B cell (primary cell): Measurements from ENCODE around the gene BTD. TPM values are rescaled to one million over a fixed set of nuclear protein-coding genes. Genes with fewer than 3 reads are reported as not detected.

Experiments
- ATAC-seq: fragments of 200-7000 bp; cut with Tn5 transposase; one replicate; pipeline ENCODE4 v1.10.0; 2021; ENCODE audit warnings: low read depth, mild to moderate bottlenecking, moderate number of reproducible peaks, moderate library complexity
- CTCF ChIA-PET: fragments of 350-600 bp; sonication (Branson Sonifier 250); formaldehyde crosslinking; loops from one replicate; lab custom pipeline; 2021; ENCODE audit warnings: antibody characterized with exemption, inconsistent platforms; lab: Charles Lee
- POLR2A ChIA-PET: fragments of 350-600 bp; sonication (Branson Sonifier 250); formaldehyde crosslinking; loops from one replicate; lab custom pipeline; 2021; ENCODE audit warnings: antibody characterized with exemption; lab: Charles Lee
- DNase-seq: peaks from one replicate; pipeline ENCODE4 v3.0.0; 2013
- H2AFZ ChIP-seq: 2 replicates; pipeline ENCODE4 v1.6.1; 2012; ENCODE audit warnings: mild to moderate bottlenecking, low read depth, low read length; ENCODE audit not compliant: insufficient read depth, poor library complexity, severe bottlenecking
- H3K27ac ChIP-seq, 2 donors: 1 replicate in 1 of 2; 2 replicates in 1 of 2; pipeline ENCODE4 v1.5.1; 2012 to 2013; ENCODE audit warnings: low read length in 2 of 2, mild to moderate bottlenecking in 2 of 2, moderate library complexity in 1 of 2
- H3K27me3 ChIP-seq, 4 experiments: fragments of 200-600 bp in 1 of 4; sonication (generic) in 1 of 4; replicated peaks in 1 of 4; 1 replicate in 2 of 4; 2 replicates in 2 of 4; pipeline versions ENCODE4 v1.6.1 to v1.7.0; 2013 to 2016; ENCODE audit warnings: low read length in 3 of 4, mild to moderate bottlenecking in 2 of 4, mixed read lengths in 1 of 4, moderate library complexity in 1 of 4; ENCODE audit not compliant: insufficient read depth in 4 of 4, control insufficient read depth in 3 of 4; ENCODE audit errors: control extremely low read depth in 1 of 4
- H3K36me3 ChIP-seq, 2 experiments: replicated peaks in 1 of 2; 1 replicate in 1 of 2; 2 replicates in 1 of 2; pipeline versions ENCODE4 v1.6.1 to v1.7.1; 2013; ENCODE audit warnings: low read length in 1 of 2; ENCODE audit not compliant: insufficient read depth in 2 of 2, control insufficient read depth in 1 of 2; ENCODE audit errors: control extremely low read depth in 1 of 2, extremely low read depth in 1 of 2
- H3K4me1 ChIP-seq, 2 donors: fragments of 200-600 bp in 1 of 2; sonication (generic) in 1 of 2; 1 replicate in 1 of 2; 2 replicates in 1 of 2; pipeline versions ENCODE4 v1.5.1 to v1.6.1; 2013 to 2017; ENCODE audit warnings: low read length in 2 of 2; ENCODE audit not compliant: control insufficient read depth in 2 of 2, insufficient read depth in 2 of 2
- H3K4me2 ChIP-seq: replicated peaks from 2 replicates; pipeline ENCODE3; 2012; ENCODE audit warnings: mild to moderate bottlenecking, low read depth, low read length; ENCODE audit not compliant: poor library complexity, severe bottlenecking
- H3K4me3 ChIP-seq, 5 experiments: fragments of 200-600 bp in 1 of 5; sonication (generic) in 1 of 5; 1 replicate in 3 of 5; 2 replicates in 2 of 5; pipeline versions ENCODE4 v1.5.1 to v1.7.0; 2011 to 2016; ENCODE audit warnings: low read length in 4 of 5, mild to moderate bottlenecking in 4 of 5, low read depth in 2 of 5, control low read depth in 1 of 5, moderate library complexity in 1 of 5; ENCODE audit not compliant: insufficient read depth in 1 of 5; ENCODE audit errors: control extremely low read depth in 1 of 5, extremely low read depth in 1 of 5
- H3K79me2 ChIP-seq: fragments of 200-600 bp; sonication (generic); one replicate; pipeline ENCODE4 v1.6.0; 2016; ENCODE audit warnings: low read length; ENCODE audit not compliant: control insufficient read depth, insufficient read depth
- H3K9ac ChIP-seq: fragments of 200-600 bp; sonication (generic); 2 replicates; pipeline ENCODE4 v1.6.1; 2017; ENCODE audit warnings: mild to moderate bottlenecking, low read length, moderate library complexity
- H3K9me3 ChIP-seq, 3 donors: one replicate each; pipeline versions ENCODE4 v1.6.1 to v1.7.1; 2013; ENCODE audit warnings: low read length in 2 of 3; ENCODE audit not compliant: control insufficient read depth in 2 of 3, insufficient read depth in 1 of 3; ENCODE audit errors: control extremely low read depth in 1 of 3
- H4K20me1 ChIP-seq: 2 replicates; pipeline ENCODE4 v1.6.0; 2012; ENCODE audit warnings: mild to moderate bottlenecking, low read length; ENCODE audit not compliant: insufficient read depth, control insufficient read depth, poor library complexity, severe bottlenecking
- H3K27ac Mint-ChIP-seq: one replicate; pipeline ENCODE4 v1.8.0; 2021; ENCODE audit warnings: mixed read lengths
- H3K27me3 Mint-ChIP-seq: one replicate; pipeline ENCODE4 v1.8.0; 2021; ENCODE audit warnings: mixed read lengths
- H3K4me1 Mint-ChIP-seq: one replicate; pipeline ENCODE4 v1.8.0; 2021; ENCODE audit warnings: mixed read lengths
- H3K4me3 Mint-ChIP-seq: one replicate; pipeline ENCODE4 v1.8.0; 2021; ENCODE audit warnings: mixed read lengths
- H3K9me3 Mint-ChIP-seq: one replicate; pipeline ENCODE4 v1.8.0; 2022; ENCODE audit warnings: mixed read lengths; ENCODE audit not compliant: insufficient read depth
- EZH2 ChIP-seq: IDR thresholded peaks from 2 replicates; pipeline ENCODE4 v1.6.1; 2012; ENCODE audit warnings: borderline replicate concordance, low read depth, mild to moderate bottlenecking, moderate library complexity, low read length; ENCODE audit not compliant: insufficient read depth, poor library complexity, severe bottlenecking
- WGBS: methylation state at CpG from one replicate; pipeline ENCODE4 v1.1.5; 2013; ENCODE audit warnings: missing lambda C conversion rate; ENCODE audit not compliant: insufficient coverage; 5-methylcytosine and 5-hydroxymethylcytosine counted together
- intact Hi-C: fragments of 100-400 bp; cut with micrococcal nuclease; formaldehyde crosslinking; loops from one replicate; pipeline ENCODE4 v1.10.0; 2022
- polyA plus RNA-seq: library from polyadenylated mRNA; depleted of rRNA; stranded (reverse); fragments of >200 nt; gene quantifications from 2 replicates; pipeline ENCODE4 v1.2.3, GENCODE V29; 2012
- total RNA-seq, 2 donors: library from RNA; stranded (reverse); fragments of 120-200 nt in 1 of 2; gene quantifications; 1 replicate in 1 of 2; 2 replicates in 1 of 2; pipeline versions ENCODE4 v1.2.3 to v1.2.4, GENCODE V29; 2013 to 2022
- TF ChIP-seq, protein P1 (sequence below): fragments of 200-600 bp; IDR thresholded peaks from one replicate; pipeline ENCODE4 v1.8.0; 2022; ENCODE audit warnings: antibody characterized with exemption, mild to moderate bottlenecking

The BTD gene
- total and polyA plus RNA-seq, 2 donors (not counting 1 experiment from before 2014, with no cell fraction given): 8.2 to 25.3 TPM

DNA sequence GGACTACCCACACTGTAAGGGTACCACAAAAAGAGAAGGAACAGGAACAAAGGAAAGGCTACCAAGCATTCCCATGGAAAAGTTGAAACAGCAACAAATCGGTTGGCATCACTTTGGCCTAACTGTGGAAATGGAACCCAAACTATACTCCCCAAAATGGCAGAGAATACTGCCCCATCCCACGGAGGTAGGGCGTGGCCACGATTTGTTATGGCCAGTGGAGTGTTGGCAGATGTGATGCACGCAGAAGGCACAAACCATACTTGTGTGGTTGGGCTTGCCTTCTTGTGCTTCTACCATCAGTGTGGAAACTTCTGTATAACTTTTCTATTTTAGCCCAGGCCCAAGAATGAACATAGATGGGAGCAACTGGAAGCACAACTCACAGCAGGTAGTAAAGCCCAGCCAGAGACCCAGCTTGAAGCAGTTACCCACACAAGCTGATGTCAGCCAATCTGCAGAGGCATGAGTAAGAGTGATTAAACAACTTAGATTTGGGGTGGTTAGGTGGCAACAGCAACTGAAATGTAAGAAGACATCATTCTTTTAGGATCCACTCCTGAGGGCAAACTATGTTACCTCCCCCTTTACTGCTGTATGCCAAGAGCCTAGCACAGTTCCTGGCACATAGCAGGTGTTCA, 64.1 kb downstream of the BTD start:
- Histone ChIP-seq H3K9ac (no peak overlapping the region), H3K79me2 (no peaks in the 10 kb centered on the region), H4K20me1 (no peaks in the 10 kb centered on the region), H3K4me1 (peaks cover 3 to 11% of the 10 kb centered on the region in 2 donors), H2AFZ (no peak overlapping the region), H3K4me3 (no peak overlapping the region), H3K4me2 (no peak overlapping the region), H3K9me3 (no peaks in the 10 kb centered on the region), H3K36me3 (peaks cover 0 to 7% of the 10 kb centered on the region in 2 experiments), H3K27me3 (no peaks in the 10 kb centered on the region), H3K27ac (no peak overlapping the region)
- DNase-seq (no peak), ATAC-seq (no peak)
- Mint-ChIP-seq H3K27ac (no peak overlapping the region), H3K4me3 (no peak overlapping the region), H3K9me3 (no peaks in the 10 kb centered on the region), H3K4me1 (peaks cover 18% of the 10 kb centered on the region), H3K27me3 (peaks cover 4% of the 10 kb centered on the region)
- no peak for TF ChIP-seq EZH2
- TF ChIP-seq, protein P1, sequence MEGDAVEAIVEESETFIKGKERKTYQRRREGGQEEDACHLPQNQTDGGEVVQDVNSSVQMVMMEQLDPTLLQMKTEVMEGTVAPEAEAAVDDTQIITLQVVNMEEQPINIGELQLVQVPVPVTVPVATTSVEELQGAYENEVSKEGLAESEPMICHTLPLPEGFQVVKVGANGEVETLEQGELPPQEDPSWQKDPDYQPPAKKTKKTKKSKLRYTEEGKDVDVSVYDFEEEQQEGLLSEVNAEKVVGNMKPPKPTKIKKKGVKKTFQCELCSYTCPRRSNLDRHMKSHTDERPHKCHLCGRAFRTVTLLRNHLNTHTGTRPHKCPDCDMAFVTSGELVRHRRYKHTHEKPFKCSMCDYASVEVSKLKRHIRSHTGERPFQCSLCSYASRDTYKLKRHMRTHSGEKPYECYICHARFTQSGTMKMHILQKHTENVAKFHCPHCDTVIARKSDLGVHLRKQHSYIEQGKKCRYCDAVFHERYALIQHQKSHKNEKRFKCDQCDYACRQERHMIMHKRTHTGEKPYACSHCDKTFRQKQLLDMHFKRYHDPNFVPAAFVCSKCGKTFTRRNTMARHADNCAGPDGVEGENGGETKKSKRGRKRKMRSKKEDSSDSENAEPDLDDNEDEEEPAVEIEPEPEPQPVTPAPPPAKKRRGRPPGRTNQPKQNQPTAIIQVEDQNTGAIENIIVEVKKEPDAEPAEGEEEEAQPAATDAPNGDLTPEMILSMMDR: no peak
- intact Hi-C loops: no loop called here
- POLR2A ChIA-PET: no interaction called here
- CTCF ChIA-PET: no interaction called here
- WGBS: 82% methylated on average over 2 of the region's 5 CpGs

DNA sequence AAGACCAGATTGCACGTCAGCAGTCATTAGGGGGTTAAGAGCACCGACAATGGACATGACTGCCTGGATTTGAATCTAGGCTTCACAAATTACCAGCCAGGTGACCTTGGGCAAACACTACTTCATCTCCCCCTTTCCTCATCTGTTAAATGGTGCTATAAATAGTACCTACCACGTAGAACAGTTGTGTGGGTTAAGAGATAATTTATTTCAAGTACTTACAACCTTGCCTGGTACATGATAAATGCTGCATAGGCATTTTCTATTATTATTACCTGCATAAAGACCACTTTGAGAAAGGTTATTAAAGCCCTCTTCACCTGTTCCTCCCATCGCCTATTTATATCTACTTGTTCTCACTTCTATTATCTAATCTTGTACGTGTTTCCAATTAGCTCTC, 64.7 kb downstream of the BTD start:
- CTCF ChIA-PET: interaction anchor here (1.5 kb wide), 1 partner anchor 36 kb away, joined by 3 read pairs; no protein-coding TSS in a partner anchor
- DNase-seq (no peak), ATAC-seq (no peak)
- Mint-ChIP-seq H3K27me3 (peaks cover 4% of the 10 kb centered on the region), H3K4me3 (no peak overlapping the region), H3K4me1 (peaks cover 18% of the 10 kb centered on the region), H3K27ac (no peak overlapping the region), H3K9me3 (no peaks in the 10 kb centered on the region)
- WGBS: 100% methylated on average over 2 of the region's 5 CpGs
- no peak for TF ChIP-seq EZH2
- TF ChIP-seq, protein P1: no peak
- Histone ChIP-seq H4K20me1 (no peaks in the 10 kb centered on the region), H3K9me3 (no peaks in the 10 kb centered on the region), H3K4me3 (no peak overlapping the region), H3K4me2 (no peak overlapping the region), H3K36me3 (peaks cover 0 to 7% of the 10 kb centered on the region in 2 experiments), H3K79me2 (no peaks in the 10 kb centered on the region), H3K27me3 (no peaks in the 10 kb centered on the region), H3K4me1 (peaks cover 3 to 11% of the 10 kb centered on the region in 2 donors), H3K9ac (no peak overlapping the region), H2AFZ (no peak overlapping the region), H3K27ac (no peak overlapping the region)
- intact Hi-C loops: no loop called here
- POLR2A ChIA-PET: no interaction called here
